ENCODE measurements around the gene OLFM1. TPM values are rescaled to one million over a fixed set of nuclear protein-coding genes. Genes with fewer than 3 reads are reported as not detected.
"Not testable (repeated sequence)": the region's sequence is repeated elsewhere in the genome, so short reads cannot be mapped to it uniquely, and the experiment has no call there.

OLFM1 gene
- total RNA-seq, 2 donors from 2014 or later, result 13.9 to 25.5 TPM

GRCh38 chr9:135053133-135053532 lies 34.3 kb upstream of the OLFM1 start:
- DNase-seq (no peak), ATAC-seq (no peak)
- intact Hi-C loops (cut with DNase I), result no loop called here

- intact Hi-C loops (cut with DNase I), result no loop called here
- ATAC-seq (no peak), DNase-seq (no peak)
Observed at GRCh38 chr9:135055181-135055580, 32.3 kb upstream of the OLFM1 start.

- intact Hi-C loops (cut with DNase I), result no loop called here
- no peak for ATAC-seq
Observed at GRCh38 chr9:135056541-135056940, 30.9 kb upstream of the OLFM1 start.

GRCh38 chr9:135060461-135061116 lies 26.9 kb upstream of the OLFM1 start:
- DNase-seq, result no peak
- ATAC-seq, result no peak
- intact Hi-C loops (cut with DNase I), result no loop called here

More at GRCh38 chr9:135056541-135056940, 30.9 kb upstream of the OLFM1 start:
- no peak for DNase-seq

GRCh38 chr9:135061441-135061840 lies 26.0 kb upstream of the OLFM1 start:
- intact Hi-C loops (cut with DNase I), result no loop called here
- no peak for DNase-seq
- no peak for ATAC-seq

- ATAC-seq (no peak), DNase-seq (no peak)
- intact Hi-C loops (cut with DNase I), result no loop called here
Observed at GRCh38 chr9:135062254-135062653, 25.2 kb upstream of the OLFM1 start.

- ATAC-seq; DNase-seq; intact Hi-C loops (cut with DNase I): not testable (repeated sequence)
Observed at GRCh38 chr9:135063466-135063865, 24.0 kb upstream of the OLFM1 start.

- not testable (repeated sequence) for DNase-seq, ATAC-seq
Observed at GRCh38 chr9:135063888-135064287, 23.6 kb upstream of the OLFM1 start.

GRCh38 chr9:135065151-135065550 lies 22.3 kb upstream of the OLFM1 start:
- no peak for ATAC-seq
- DNase-seq, result no peak

More at GRCh38 chr9:135063888-135064287, 23.6 kb upstream of the OLFM1 start:
- intact Hi-C loops (cut with DNase I), result not testable (repeated sequence)

GRCh38 chr9:135065804-135066203 lies 21.7 kb upstream of the OLFM1 start:
- intact Hi-C loops (cut with DNase I), result no loop called here
- no peak for DNase-seq
- ATAC-seq, result no peak

More at GRCh38 chr9:135065151-135065550, 22.3 kb upstream of the OLFM1 start:
- intact Hi-C loops (cut with DNase I), result no loop called here

- intact Hi-C loops (cut with DNase I), result no loop called here
- no peak for DNase-seq
- ATAC-seq, result no peak
Observed at GRCh38 chr9:135066291-135066690, 21.2 kb upstream of the OLFM1 start.

- intact Hi-C loops (cut with DNase I), result no loop called here
- ATAC-seq, result no peak
- DNase-seq, result no peak
Observed at GRCh38 chr9:135067096-135067710, 20.3 kb upstream of the OLFM1 start.

- no peak for ATAC-seq
- DNase-seq, result no peak
- intact Hi-C loops (cut with DNase I), result no loop called here
Observed at GRCh38 chr9:135068776-135069415, 18.6 kb upstream of the OLFM1 start.

- intact Hi-C loops (cut with DNase I), result loop anchor here in 1 of 2 donors (10.0 kb wide), 1 partner anchor 365 kb away; no protein-coding TSS in a partner anchor
- DNase-seq, result no peak
Observed at GRCh38 chr9:135069558-135070197, 17.8 kb upstream of the OLFM1 start.

GRCh38 chr9:135070198-135070951 lies 17.1 kb upstream of the OLFM1 start:
- intact Hi-C loops (cut with DNase I), result loop anchor here in 1 of 2 donors (10.0 kb wide), 1 partner anchor 366 kb away; no protein-coding TSS in a partner anchor
- ATAC-seq, result no peak
- no peak for DNase-seq

More at GRCh38 chr9:135069558-135070197, 17.8 kb upstream of the OLFM1 start:
- no peak for ATAC-seq

GRCh38 chr9:135070964-135071735 lies 16.3 kb upstream of the OLFM1 start:
- no peak for ATAC-seq
- intact Hi-C loops (cut with DNase I), result loop anchor here in 1 of 2 donors (10.0 kb wide), 1 partner anchor 366 kb away; no protein-coding TSS in a partner anchor
- no peak for DNase-seq

GRCh38 chr9:135073081-135073740 lies 14.3 kb upstream of the OLFM1 start:
- intact Hi-C loops (cut with DNase I), result loop anchor here in 1 of 2 donors (10.0 kb wide), 1 partner anchor 368 kb away; no protein-coding TSS in a partner anchor
- DNase-seq, result no peak
- no peak for ATAC-seq
